CD14-positive monocyte (primary cell): Measurements from ENCODE around the gene IL36A. TPM values are rescaled to one million over a fixed set of nuclear protein-coding genes. Genes with fewer than 3 reads are reported as not detected.

Experiments used
- DNase-seq, 3 donors: peaks; one replicate each; pipeline ENCODE4 v3.0.0-alpha.2; 2011 to 2022
- H2AFZ ChIP-seq: 2 replicates; pipeline ENCODE4 v1.6.0; 2012; ENCODE audit warnings: mild to moderate bottlenecking, low read depth, low read length, inconsistent platforms; ENCODE audit not compliant: insufficient read depth, poor library complexity, severe bottlenecking
- H3K27ac ChIP-seq, 2 donors: 1 replicate in 1 of 2; 2 replicates in 1 of 2; pipeline ENCODE4 v1.5.1; 2012 to 2013; ENCODE audit warnings: low read length in 2 of 2, control low read depth in 1 of 2, inconsistent platforms in 1 of 2, low read depth in 1 of 2, mild to moderate bottlenecking in 1 of 2
- H3K27me3 ChIP-seq, 2 donors: one replicate each; pipeline versions ENCODE4 v1.6.0 to v1.6.1; 2011 to 2013; ENCODE audit warnings: low read length in 2 of 2; ENCODE audit not compliant: control insufficient read depth in 2 of 2, insufficient read depth in 2 of 2
- H3K36me3 ChIP-seq, 2 donors: replicated peaks in 1 of 2; 1 replicate in 1 of 2; 2 replicates in 1 of 2; pipeline versions ENCODE4 v1.5.1 to v1.6.1; 2012 to 2013; ENCODE audit warnings: low read length in 2 of 2, control low read depth in 1 of 2, inconsistent platforms in 1 of 2, mild to moderate bottlenecking in 1 of 2; ENCODE audit not compliant: insufficient read depth in 2 of 2, control insufficient read depth in 1 of 2
- H3K4me1 ChIP-seq, 2 donors: 1 replicate in 1 of 2; 2 replicates in 1 of 2; pipeline versions ENCODE4 v1.5.1 to v1.6.1; 2012 to 2013; ENCODE audit warnings: low read length in 2 of 2, control low read depth in 1 of 2, inconsistent platforms in 1 of 2, mild to moderate bottlenecking in 1 of 2, moderate library complexity in 1 of 2; ENCODE audit not compliant: insufficient read depth in 2 of 2, control insufficient read depth in 1 of 2
- H3K4me2 ChIP-seq: replicated peaks from 2 replicates; pipeline ENCODE3; 2012; ENCODE audit warnings: low read length, moderate library complexity, mild to moderate bottlenecking; ENCODE audit not compliant: poor library complexity, severe bottlenecking; ENCODE audit errors: extremely low read depth
- H3K4me3 ChIP-seq, 3 experiments: fragments of 200-600 bp in 1 of 3; sonication (generic) in 1 of 3; replicated peaks in 1 of 3; 1 replicate in 2 of 3; 2 replicates in 1 of 3; pipeline ENCODE4 v1.5.1; 2011 to 2013; ENCODE audit warnings: low read length in 3 of 3, mild to moderate bottlenecking in 3 of 3, control low read depth in 2 of 3, low read depth in 2 of 3, inconsistent platforms in 1 of 3, moderate library complexity in 1 of 3
- H3K79me2 ChIP-seq: 2 replicates; pipeline ENCODE4 v1.6.0; 2012; ENCODE audit warnings: mild to moderate bottlenecking, control low read depth, inconsistent platforms, low read length, moderate library complexity; ENCODE audit not compliant: insufficient read depth
- H3K9ac ChIP-seq: 2 replicates; pipeline ENCODE4 v1.6.0; 2017; ENCODE audit warnings: low read length, mild to moderate bottlenecking; ENCODE audit not compliant: insufficient read depth, poor library complexity, severe bottlenecking
- H3K9me3 ChIP-seq, 2 donors: replicated peaks in 1 of 2; 1 replicate in 1 of 2; 2 replicates in 1 of 2; pipeline versions ENCODE4 v1.5.1 to v1.6.1; 2012 to 2013; ENCODE audit warnings: low read length in 2 of 2, control low read depth in 1 of 2; ENCODE audit not compliant: control insufficient read depth in 1 of 2, insufficient read depth in 1 of 2
- H4K20me1 ChIP-seq: 2 replicates; pipeline ENCODE4 v1.6.0; 2012; ENCODE audit warnings: mild to moderate bottlenecking, low read length, control low read depth, moderate library complexity; ENCODE audit not compliant: insufficient read depth
- H3K27ac Mint-ChIP-seq, 7 donors: one replicate each; pipeline ENCODE4 v1.8.0; 2020; ENCODE audit warnings: mild to moderate bottlenecking in 7 of 7, mixed read lengths in 7 of 7, moderate library complexity in 6 of 7, inconsistent platforms in 2 of 7
- H3K27me3 Mint-ChIP-seq, 3 donors: one replicate each; pipeline ENCODE4 v1.8.0; 2021 to 2022; ENCODE audit warnings: low read depth in 3 of 3, mild to moderate bottlenecking in 3 of 3, mixed read lengths in 3 of 3, moderate library complexity in 3 of 3, inconsistent platforms in 1 of 3
- H3K36me3 Mint-ChIP-seq, 2 donors: one replicate each; pipeline ENCODE4 v1.8.0; 2020; ENCODE audit warnings: mixed read lengths in 2 of 2, inconsistent platforms in 1 of 2, mild to moderate bottlenecking in 1 of 2
- H3K4me1 Mint-ChIP-seq: one replicate; pipeline ENCODE4 v1.8.0; 2020; ENCODE audit warnings: mild to moderate bottlenecking, mixed read lengths
- H3K4me3 Mint-ChIP-seq, 2 donors: one replicate each; pipeline ENCODE4 v1.8.0; 2020; ENCODE audit warnings: mild to moderate bottlenecking in 2 of 2, mixed read lengths in 2 of 2, moderate library complexity in 1 of 2
- H3K9me3 Mint-ChIP-seq, 7 donors: one replicate each; pipeline ENCODE4 v1.8.0; 2020 to 2022; ENCODE audit warnings: mixed read lengths in 7 of 7, mild to moderate bottlenecking in 6 of 7, moderate library complexity in 6 of 7, inconsistent platforms in 2 of 7
- CTCF ChIP-seq: fragments of 200-600 bp; IDR thresholded peaks from one replicate; pipeline ENCODE4 v1.8.0; 2022; ENCODE audit warnings: antibody characterized with exemption, mild to moderate bottlenecking
- WGBS: methylation state at CpG from one replicate; pipeline ENCODE4 v1.1.5; 2013; ENCODE audit warnings: missing lambda C conversion rate; ENCODE audit not compliant: insufficient coverage; 5-methylcytosine and 5-hydroxymethylcytosine counted together
- intact Hi-C, 2 donors: fragments of 100-400 bp; cut with micrococcal nuclease; formaldehyde crosslinking; loops; one replicate each; pipeline versions ENCODE4 v1.15.0 to v1.15.1; 2023
- polyA plus RNA-seq, 3 donors: library from polyadenylated mRNA; depleted of rRNA in 1 of 3; unstranded in 2 of 3; stranded (reverse) in 1 of 3; fragments of 300-500 nt in 2 of 3; fragments of >200 nt in 1 of 3; fragmentation: Illumina TruSeq in 2 of 3; gene quantifications; 1 replicate in 2 of 3; 2 replicates in 1 of 3; pipeline ENCODE4 v1.2.3, GENCODE V29; 2012 to 2021

Gene IL36A
- polyA plus RNA-seq, 3 donors: not detected

GRCh38 chr2:112972423-112973086, 32.7 kb upstream of the IL36A start:
- Histone ChIP-seq H3K4me2 (no peak overlapping the region), H3K36me3 (no peaks in the 10 kb centered on the region), H3K27ac (no peak overlapping the region), H3K9me3 (no peaks in the 10 kb centered on the region), H4K20me1 (no peaks in the 10 kb centered on the region), H3K4me3 (no peak overlapping the region), H2AFZ (no peak overlapping the region), H3K4me1 (no peaks in the 10 kb centered on the region), H3K79me2 (no peaks in the 10 kb centered on the region), H3K27me3 (no peaks in the 10 kb centered on the region), H3K9ac (no peak overlapping the region)
- peaks cover 0 to 4% (median 0%) of the 10 kb centered on the region in 7 donors for H3K9me3 Mint-ChIP-seq
- no peaks in the 10 kb centered on the region for H3K4me1 Mint-ChIP-seq
- WGBS: 100% methylated on average over 1 of the region's 5 CpGs
- DNase-seq: no peak
- H3K36me3 Mint-ChIP-seq: no peaks in the 10 kb centered on the region
- TF ChIP-seq CTCF: no peak
- no peak overlapping the region for H3K4me3 Mint-ChIP-seq
- intact Hi-C loops: no loop called here
- H3K27me3 Mint-ChIP-seq: peaks cover 3 to 16% (median 10%) of the 10 kb centered on the region in 3 donors
- H3K27ac Mint-ChIP-seq: no peak overlapping the region

GRCh38 chr2:112973156-112973555, 32.1 kb upstream of the IL36A start:
- no peaks in the 10 kb centered on the region for H3K36me3 Mint-ChIP-seq
- DNase-seq: no peak
- TF ChIP-seq CTCF: no peak
- Histone ChIP-seq H3K4me2 (no peak overlapping the region), H3K4me1 (no peaks in the 10 kb centered on the region), H4K20me1 (no peaks in the 10 kb centered on the region), H2AFZ (no peak overlapping the region), H3K36me3 (no peaks in the 10 kb centered on the region), H3K9ac (no peak overlapping the region), H3K27ac (no peak overlapping the region), H3K9me3 (no peaks in the 10 kb centered on the region), H3K27me3 (no peaks in the 10 kb centered on the region), H3K4me3 (no peak overlapping the region), H3K79me2 (no peaks in the 10 kb centered on the region)
- no peak overlapping the region for H3K27ac Mint-ChIP-seq
- WGBS: 44% methylated on average over 2 of the region's 2 CpGs
- peaks cover 3 to 16% (median 11%) of the 10 kb centered on the region in 3 donors for H3K27me3 Mint-ChIP-seq
- no peak overlapping the region for H3K4me3 Mint-ChIP-seq
- intact Hi-C loops: no loop called here
- peaks cover 0 to 4% (median 0%) of the 10 kb centered on the region in 7 donors for H3K9me3 Mint-ChIP-seq
- H3K4me1 Mint-ChIP-seq: no peaks in the 10 kb centered on the region
